ENCODE data around the gene PPP2R2C.

DNA sequence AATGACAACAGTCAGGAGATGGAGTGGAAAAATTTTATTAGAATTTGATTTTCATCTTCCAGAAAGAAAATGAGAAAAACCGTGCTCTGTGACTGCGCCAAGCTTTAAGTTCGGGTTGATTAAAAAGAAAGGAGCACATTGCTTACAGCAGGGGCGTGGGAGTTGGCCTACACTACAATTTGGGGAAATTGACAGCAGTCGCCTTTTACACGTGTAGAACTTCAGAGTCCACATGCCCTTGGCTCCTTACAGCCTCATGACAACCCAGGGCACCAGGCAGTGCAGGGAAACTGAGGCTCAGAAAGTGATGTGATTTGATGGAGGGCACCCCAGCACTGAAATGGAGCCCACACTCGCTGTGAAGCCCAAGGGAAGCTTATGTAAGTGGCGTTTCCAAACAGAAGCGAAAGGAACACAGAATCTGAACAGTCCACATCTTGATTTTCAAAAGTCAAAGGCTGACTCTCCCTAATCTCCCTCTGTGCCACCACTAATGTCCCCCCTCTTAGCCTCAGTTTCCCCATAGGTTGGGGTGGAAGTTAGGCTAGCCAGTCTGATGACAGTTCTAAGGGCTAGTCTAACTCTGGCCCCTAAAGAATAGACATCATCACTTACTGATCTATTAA, 5.5 kb downstream of the PPP2R2C start:
- TF ChIP-seq, protein P1, sequence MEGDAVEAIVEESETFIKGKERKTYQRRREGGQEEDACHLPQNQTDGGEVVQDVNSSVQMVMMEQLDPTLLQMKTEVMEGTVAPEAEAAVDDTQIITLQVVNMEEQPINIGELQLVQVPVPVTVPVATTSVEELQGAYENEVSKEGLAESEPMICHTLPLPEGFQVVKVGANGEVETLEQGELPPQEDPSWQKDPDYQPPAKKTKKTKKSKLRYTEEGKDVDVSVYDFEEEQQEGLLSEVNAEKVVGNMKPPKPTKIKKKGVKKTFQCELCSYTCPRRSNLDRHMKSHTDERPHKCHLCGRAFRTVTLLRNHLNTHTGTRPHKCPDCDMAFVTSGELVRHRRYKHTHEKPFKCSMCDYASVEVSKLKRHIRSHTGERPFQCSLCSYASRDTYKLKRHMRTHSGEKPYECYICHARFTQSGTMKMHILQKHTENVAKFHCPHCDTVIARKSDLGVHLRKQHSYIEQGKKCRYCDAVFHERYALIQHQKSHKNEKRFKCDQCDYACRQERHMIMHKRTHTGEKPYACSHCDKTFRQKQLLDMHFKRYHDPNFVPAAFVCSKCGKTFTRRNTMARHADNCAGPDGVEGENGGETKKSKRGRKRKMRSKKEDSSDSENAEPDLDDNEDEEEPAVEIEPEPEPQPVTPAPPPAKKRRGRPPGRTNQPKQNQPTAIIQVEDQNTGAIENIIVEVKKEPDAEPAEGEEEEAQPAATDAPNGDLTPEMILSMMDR (conservative IDR thresholded peaks at IDR 0.05 in 1 of 2, IDR thresholded peaks at IDR 0.05 in 1 of 2; ENCODE audit: low read depth in 1 of 2, low read length in 2 of 2) = no peak
- TF ChIP-seq EZH2 (IDR thresholded peaks at IDR 0.05; ENCODE audit: low read length, missing control alignments) = no peak
